Measurements from ENCODE around the gene MLN.

GRCh38 chr6:33817489-33817888 is 13.7 kb upstream of the MLN start:
- TF ChIP-seq, protein P1, sequence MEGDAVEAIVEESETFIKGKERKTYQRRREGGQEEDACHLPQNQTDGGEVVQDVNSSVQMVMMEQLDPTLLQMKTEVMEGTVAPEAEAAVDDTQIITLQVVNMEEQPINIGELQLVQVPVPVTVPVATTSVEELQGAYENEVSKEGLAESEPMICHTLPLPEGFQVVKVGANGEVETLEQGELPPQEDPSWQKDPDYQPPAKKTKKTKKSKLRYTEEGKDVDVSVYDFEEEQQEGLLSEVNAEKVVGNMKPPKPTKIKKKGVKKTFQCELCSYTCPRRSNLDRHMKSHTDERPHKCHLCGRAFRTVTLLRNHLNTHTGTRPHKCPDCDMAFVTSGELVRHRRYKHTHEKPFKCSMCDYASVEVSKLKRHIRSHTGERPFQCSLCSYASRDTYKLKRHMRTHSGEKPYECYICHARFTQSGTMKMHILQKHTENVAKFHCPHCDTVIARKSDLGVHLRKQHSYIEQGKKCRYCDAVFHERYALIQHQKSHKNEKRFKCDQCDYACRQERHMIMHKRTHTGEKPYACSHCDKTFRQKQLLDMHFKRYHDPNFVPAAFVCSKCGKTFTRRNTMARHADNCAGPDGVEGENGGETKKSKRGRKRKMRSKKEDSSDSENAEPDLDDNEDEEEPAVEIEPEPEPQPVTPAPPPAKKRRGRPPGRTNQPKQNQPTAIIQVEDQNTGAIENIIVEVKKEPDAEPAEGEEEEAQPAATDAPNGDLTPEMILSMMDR (IDR thresholded peaks at IDR 0.05), result no peak
- TF ChIP-seq POLR2A (IDR thresholded peaks at IDR 0.05), result no peak

Data from thyroid gland (tissue), 4 donors.